Measurements from ENCODE around the gene LDLRAD3. TPM values are rescaled to one million over a fixed set of nuclear protein-coding genes. Genes with fewer than 3 reads are reported as not detected.

The LDLRAD3 gene
- total and polyA plus RNA-seq, 3 donors from 2014 or later, result 7.1 to 14.6 (median 12.0) TPM

DNA sequence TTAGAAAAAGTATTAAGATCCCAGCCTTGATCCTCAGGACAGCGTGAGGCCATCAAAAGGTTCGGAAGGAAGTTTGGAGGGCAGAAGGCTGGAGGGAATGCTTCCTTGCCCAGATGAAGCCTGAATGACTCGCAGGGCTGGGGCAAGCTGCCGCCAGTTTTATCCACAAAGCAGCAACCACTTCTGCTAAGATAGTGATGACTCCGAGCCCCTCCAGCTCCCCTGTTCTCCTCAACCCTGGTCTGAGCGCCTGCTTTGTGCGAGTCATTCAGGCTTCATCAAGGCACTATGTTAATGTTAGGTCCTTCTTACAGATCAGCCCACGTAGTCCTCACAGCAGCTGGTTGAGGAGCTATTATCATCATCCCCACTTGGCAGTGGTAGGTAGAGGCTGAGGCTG is 186.5 kb downstream of the LDLRAD3 start:
- WGBS, 2 donors, result 91 to 100% methylated on average over 5 to 8 of the region's 8 CpGs
- Histone ChIP-seq H3K27me3 (no peaks in the 10 kb centered on the region), H3K36me3 (ENCODE audit: low read depth, missing control alignments) (no peaks in the 10 kb centered on the region), H3K9me3 (no peaks in the 10 kb centered on the region), H3K4me3 (no peak overlapping the region), H3K4me1 (peaks cover 6% of the 10 kb centered on the region), H3K27ac (no peak overlapping the region)
- TF ChIP-seq POLR2A (IDR thresholded peaks at IDR 0.05), result no peak
- TF ChIP-seq, protein P1, sequence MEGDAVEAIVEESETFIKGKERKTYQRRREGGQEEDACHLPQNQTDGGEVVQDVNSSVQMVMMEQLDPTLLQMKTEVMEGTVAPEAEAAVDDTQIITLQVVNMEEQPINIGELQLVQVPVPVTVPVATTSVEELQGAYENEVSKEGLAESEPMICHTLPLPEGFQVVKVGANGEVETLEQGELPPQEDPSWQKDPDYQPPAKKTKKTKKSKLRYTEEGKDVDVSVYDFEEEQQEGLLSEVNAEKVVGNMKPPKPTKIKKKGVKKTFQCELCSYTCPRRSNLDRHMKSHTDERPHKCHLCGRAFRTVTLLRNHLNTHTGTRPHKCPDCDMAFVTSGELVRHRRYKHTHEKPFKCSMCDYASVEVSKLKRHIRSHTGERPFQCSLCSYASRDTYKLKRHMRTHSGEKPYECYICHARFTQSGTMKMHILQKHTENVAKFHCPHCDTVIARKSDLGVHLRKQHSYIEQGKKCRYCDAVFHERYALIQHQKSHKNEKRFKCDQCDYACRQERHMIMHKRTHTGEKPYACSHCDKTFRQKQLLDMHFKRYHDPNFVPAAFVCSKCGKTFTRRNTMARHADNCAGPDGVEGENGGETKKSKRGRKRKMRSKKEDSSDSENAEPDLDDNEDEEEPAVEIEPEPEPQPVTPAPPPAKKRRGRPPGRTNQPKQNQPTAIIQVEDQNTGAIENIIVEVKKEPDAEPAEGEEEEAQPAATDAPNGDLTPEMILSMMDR (IDR thresholded peaks at IDR 0.05), result no peak
- intact Hi-C loops (cut with DNase I; ENCODE audit: low total_unique reads), result no loop called here
- no peak for DNase-seq

DNA sequence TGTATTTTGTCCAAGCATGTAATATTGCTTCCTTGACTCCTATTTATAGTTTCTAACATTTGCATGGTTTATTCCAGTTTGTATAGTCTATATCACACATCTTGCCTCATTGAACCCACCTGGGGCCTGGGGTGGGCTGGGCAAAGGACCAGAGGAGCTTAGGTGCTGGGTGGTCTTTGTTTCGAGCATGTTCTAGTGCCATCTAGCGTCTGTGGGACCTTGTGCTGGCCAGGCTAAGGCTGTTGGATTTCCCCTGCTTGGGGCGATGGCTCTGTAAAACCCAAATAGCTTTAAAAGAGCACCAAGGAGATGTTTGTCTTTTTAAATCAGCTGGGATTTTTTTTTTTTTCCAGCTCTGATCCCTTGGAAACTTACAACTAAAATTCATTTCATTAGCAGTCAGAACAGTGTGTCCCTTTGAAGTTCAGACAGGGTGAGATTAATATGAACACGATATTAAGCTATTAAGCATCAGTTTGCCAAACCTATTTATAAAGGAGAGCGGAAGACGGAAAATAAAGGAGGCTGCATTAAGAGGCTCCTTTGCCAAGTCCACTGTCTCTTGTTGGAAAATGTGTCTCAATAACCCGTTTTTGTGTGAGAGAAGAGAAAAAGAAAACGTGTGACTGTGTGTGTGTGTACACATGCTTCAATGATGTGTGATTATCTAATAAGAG is 188.0 kb downstream of the LDLRAD3 start:
- Histone ChIP-seq H3K27ac (peak overlapping the region in 1 of 2 donors; percentile 48), H3K27me3 (no peaks in the 10 kb centered on the region), H3K4me3 (no peak overlapping the region), H3K9me3 (no peaks in the 10 kb centered on the region), H3K36me3 (ENCODE audit: low read depth, missing control alignments) (no peaks in the 10 kb centered on the region), H3K4me1 (peaks cover 6% of the 10 kb centered on the region)
- intact Hi-C loops (cut with DNase I; ENCODE audit: low total_unique reads), result no loop called here
- TF ChIP-seq, protein P1 (IDR thresholded peaks at IDR 0.05), result peak; percentile 19 to 56 (median 42)
- no peak for TF ChIP-seq POLR2A (IDR thresholded peaks at IDR 0.05)
- WGBS, 2 donors, result 40 to 44% methylated on average over 8 of the region's 8 CpGs
- DNase-seq, result peak; percentile 81

- no peak for DNase-seq
- WGBS, 2 donors, result 100% methylated on average over 1 of the region's 1 CpG; no CpG with 5 or more reads in 1 of the 2 donors
- Histone ChIP-seq H3K9me3 (no peaks in the 10 kb centered on the region), H3K4me3 (no peak overlapping the region), H3K27me3 (no peaks in the 10 kb centered on the region), H3K36me3 (ENCODE audit: low read depth, missing control alignments) (no peaks in the 10 kb centered on the region), H3K27ac (no peak overlapping the region), H3K4me1 (peaks cover 6% of the 10 kb centered on the region)
- intact Hi-C loops (cut with DNase I; ENCODE audit: low total_unique reads), result no loop called here
- TF ChIP-seq POLR2A (IDR thresholded peaks at IDR 0.05), result no peak
- TF ChIP-seq, protein P1 (IDR thresholded peaks at IDR 0.05), result no peak
Observed at GRCh38 chr11:36132940-36133339, 189.1 kb downstream of the LDLRAD3 start.

GRCh38 chr11:36135076-36135475 is 191.2 kb downstream of the LDLRAD3 start:
- intact Hi-C loops (cut with DNase I; ENCODE audit: low total_unique reads), result no loop called here
- WGBS, 2 donors, result 42 to 50% methylated on average over 2 of the region's 2 CpGs
- no peak for DNase-seq

More at GRCh38 chr11:36135076-36135475, 191.2 kb downstream of the LDLRAD3 start:
- Histone ChIP-seq H3K36me3 (ENCODE audit: low read depth, missing control alignments) (no peaks in the 10 kb centered on the region), H3K4me3 (no peak overlapping the region), H3K27me3 (no peaks in the 10 kb centered on the region), H3K4me1 (peaks cover 6% of the 10 kb centered on the region), H3K9me3 (no peaks in the 10 kb centered on the region), H3K27ac (no peak overlapping the region)
- no peak for TF ChIP-seq POLR2A (IDR thresholded peaks at IDR 0.05)
- TF ChIP-seq, protein P1 (IDR thresholded peaks at IDR 0.05), result no peak
